ENCODE measurements around the gene GPSM3. TPM values are rescaled to one million over a fixed set of nuclear protein-coding genes. Genes with fewer than 3 reads are reported as not detected.
A peak's percentile ranks its signal among the peaks of the same experiment; 100 is the strongest.

The GPSM3 gene
- total and polyA plus RNA-seq, 2 donors (not counting 3 experiments of a cell fraction or from before 2014, with no cell fraction given): 19.5 to 21.6 TPM

- Histone ChIP-seq H2AFZ (ENCODE audit: low read depth, low read length) (no peak overlapping the region), H3K27me3 (ENCODE audit: control insufficient read depth in 2 of 2, insufficient read depth in 2 of 2, low read length in 2 of 2) (no peaks in the 10 kb centered on the region), H3K27ac (ENCODE audit: insufficient read depth, low read depth, low read length) (peak overlapping the region; percentile 99), H3K4me1 (ENCODE audit: control insufficient read depth, extremely low read depth, insufficient read depth, low read length) (peaks cover 29% of the 10 kb centered on the region), H3K79me2 (ENCODE audit: control insufficient read depth, insufficient read depth, low read length) (peaks cover 3% of the 10 kb centered on the region), H3K9me3 (replicated peaks; ENCODE audit: control insufficient read depth, insufficient read depth, low read length) (no peaks in the 10 kb centered on the region), H3K4me3 (replicated peaks in 1 of 3; ENCODE audit: insufficient read depth in 1 of 3, low read depth in 1 of 3, low read length in 3 of 3) (peak overlapping the region in 2 of 3 experiments; percentile 6 to 48), H3K9me1 (replicated peaks; ENCODE audit: control insufficient read depth, extremely low read depth, insufficient read depth, low read length) (no peaks in the 10 kb centered on the region), H3K9ac (replicated peaks; ENCODE audit: extremely low read depth, insufficient read depth, low read length) (peak overlapping the region; percentile 99), H3K36me3 (ENCODE audit: control insufficient read depth in 2 of 2, extremely low read depth in 1 of 2, insufficient read depth in 2 of 2, low read length in 2 of 2) (peaks cover 2 to 5% of the 10 kb centered on the region in 2 experiments), H3K4me2 (ENCODE audit: insufficient read depth, low read length) (peak overlapping the region; percentile 13), H4K20me1 (replicated peaks; ENCODE audit: control insufficient read depth, extremely low read depth, insufficient read depth, low read length) (no peaks in the 10 kb centered on the region)
- no peak for TF ChIP-seq CTCF (IDR thresholded peaks at IDR 0.05; ENCODE audit: extremely low read depth in 1 of 2, insufficient read depth in 1 of 2, low read depth in 1 of 2, low read length in 2 of 2)
- TF ChIP-seq POLR2A (IDR thresholded peaks at IDR 0.05; ENCODE audit: low read depth, low read length): no peak
- TF ChIP-seq JUN (IDR thresholded peaks at IDR 0.05; ENCODE audit: borderline replicate concordance, insufficient read depth, insufficient read length, low read depth): no peak
- TF ChIP-seq EZH2 (IDR thresholded peaks at IDR 0.05; ENCODE audit: borderline replicate concordance, low read depth, low read length, severe bottlenecking): no peak
- TF ChIP-seq MAX (IDR thresholded peaks at IDR 0.05; ENCODE audit: insufficient read depth, insufficient read length): no peak
- no peak for TF ChIP-seq GATA2 (IDR thresholded peaks at IDR 0.05; ENCODE audit: insufficient read depth, insufficient read length, low read depth, low read length)
- TF ChIP-seq POLR2AphosphoS5 (IDR thresholded peaks at IDR 0.05; ENCODE audit: insufficient read depth, low read depth, low read length): peak; percentile 48
- no peak for TF ChIP-seq MYC (IDR thresholded peaks at IDR 0.05; ENCODE audit: low read depth, low read length)
- TF ChIP-seq FOS (IDR thresholded peaks at IDR 0.05; ENCODE audit: borderline replicate concordance, insufficient read depth, low read length): no peak
- no TSS peak for BruUV-seq (replicated peaks)
- dilution Hi-C loops (cut with MboI; ENCODE audit: extremely low pct_ligation_motif_present, low sequenced_read_pairs): no loop called here
- FAIRE-seq (no peak), DNase-seq (ENCODE audit: low read depth, low spot score) (peak; percentile 53)
- ChIA-PET CTCF (interaction anchor here (0.9 to 1.6 kb wide), 5 partner anchors 45 to 641 kb away, joined by 3 to 7 read pairs (median 3); partner anchors contain the start of genes PRRT1 and TAP2), POLR2A (interaction anchor here (0.6 to 1.6 kb wide), 3 partner anchors 18 to 48 kb away, joined by 3 to 4 read pairs (median 4); no protein-coding TSS in a partner anchor)
- intact Hi-C loops (cut with micrococcal nuclease): loop anchor here (1.0 to 10.0 kb wide), 5 partner anchors 48 to 532 kb away; partner anchors contain the start of genes C6orf47, CSNK2B, GPANK1 and LY6G5B
Observed at GRCh38 chr6:32196682-32197616, 4.5 kb upstream of the GPSM3 start.
